ENCODE measurements around the gene ANKRD62. TPM values are rescaled to one million over a fixed set of nuclear protein-coding genes. Genes with fewer than 3 reads are reported as not detected.
"Not testable (repeated sequence)": the region's sequence is repeated elsewhere in the genome, so short reads cannot be mapped to it uniquely, and the experiment has no call there.

Gene ANKRD62
- total and polyA plus RNA-seq, 2 of the 4 experiments (the other 2 are of a cell fraction): not detected

- H2AK9ac ChIP-seq (replicated peaks; ENCODE audit: low read depth, low read length, poor library complexity); DNase-seq; H2BK15ac ChIP-seq (ENCODE audit: low read depth, low read length); in situ Hi-C loops (cut with MboI; ENCODE audit: low sequenced_read_pairs); H2BK5ac ChIP-seq (ENCODE audit: low read depth, low read length, poor library complexity, severe bottlenecking); H2BK120ac ChIP-seq (ENCODE audit: low read depth, low read length); H3K36me3 ChIP-seq (ENCODE audit: control insufficient read depth, insufficient read depth, low read length); H3K27ac ChIP-seq (ENCODE audit: insufficient read depth, low read length); H3K79me1 ChIP-seq (ENCODE audit: low read depth in 1 of 2, low read length in 2 of 2); H4K5ac ChIP-seq (ENCODE audit: low read depth, low read length); H2AFZ ChIP-seq (replicated peaks; ENCODE audit: low read length, poor library complexity); intact Hi-C loops (cut with micrococcal nuclease); H4K91ac ChIP-seq (ENCODE audit: insufficient read depth, low read depth, low read length); H3K4me3 ChIP-seq (ENCODE audit: insufficient read depth, low read depth, low read length); H3K27me3 ChIP-seq (ENCODE audit: control insufficient read depth, insufficient read depth, low read length); H3K56ac ChIP-seq (ENCODE audit: extremely low read depth, insufficient read depth, low read length); H3K9me3 ChIP-seq (ENCODE audit: control insufficient read depth, insufficient read depth, low read length); H4K8ac ChIP-seq (ENCODE audit: low read depth in 2 of 2, low read length in 2 of 2); CTCF ChIA-PET; H3K18ac ChIP-seq (ENCODE audit: low read depth, low read length); H2AK5ac ChIP-seq (ENCODE audit: low read depth, low read length); H4K20me1 ChIP-seq (ENCODE audit: insufficient read depth, low read length); ATAC-seq (ENCODE audit: low read depth); H2BK20ac ChIP-seq (ENCODE audit: low read depth, low read length); H3K4me2 ChIP-seq (ENCODE audit: low read depth, low read length); H3K23ac ChIP-seq (ENCODE audit: low read depth, low read length); dilution Hi-C loops (cut with HindIII; ENCODE audit: low sequenced_read_pairs, unreplicated experiment); H3K4me1 ChIP-seq (ENCODE audit: control insufficient read depth, insufficient read depth, low read length); H3K4ac ChIP-seq (ENCODE audit: low read depth, low read length); BruUV-seq (replicated peaks); H3K9me1 ChIP-seq (ENCODE audit: insufficient read depth, low read length); H3K9ac ChIP-seq (ENCODE audit: low read depth, low read length); POLR2A ChIA-PET (ENCODE audit: unreplicated experiment); H3K14ac ChIP-seq (replicated peaks; ENCODE audit: low read depth, low read length): not testable (repeated sequence)
- WGBS, 2 experiments (ENCODE audit: extremely low coverage in 2 of 2, insufficient read length in 1 of 2): no CpG with 5 or more reads among the region's 5 CpGs
Observed at GRCh38 chr18:12149431-12149830, 55.8 kb downstream of the ANKRD62 start.

All from IMR-90 (cell line).